ENCODE data around the gene ISOC2. TPM values are rescaled to one million over a fixed set of nuclear protein-coding genes. Genes with fewer than 3 reads are reported as not detected.
A peak's percentile ranks its signal among the peaks of the same experiment; 100 is the strongest.

The ISOC2 gene
- total RNA-seq, 1 donor from 2014 or later = 58.8 TPM

DNA sequence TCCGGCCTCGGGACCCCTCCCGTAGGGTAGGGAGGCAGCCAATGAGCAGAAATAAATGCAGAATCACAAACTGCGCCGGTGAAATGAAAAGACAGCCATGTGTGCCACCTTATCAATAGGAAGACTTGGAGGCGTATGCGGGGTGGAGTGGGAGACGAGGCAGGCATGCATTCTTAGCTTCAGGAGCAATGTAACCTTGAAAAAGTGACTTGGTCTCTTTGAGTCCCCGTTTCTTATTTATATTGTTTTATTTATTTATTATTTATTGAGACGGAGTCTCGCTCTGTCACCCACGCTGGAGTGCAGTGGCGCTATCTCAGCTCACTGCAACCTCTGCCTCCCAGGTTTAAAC is 42.8 kb upstream of the ISOC2 start:
- peak overlapping the region; percentile 76 for H3K4me2 ChIP-seq (ENCODE audit: low read length)
- H4K20me1 ChIP-seq (ENCODE audit: insufficient read depth, low read length) = no peaks in the 10 kb centered on the region
- peaks cover 2% of the 10 kb centered on the region for H3K4me1 Mint-ChIP-seq (ENCODE audit: low read depth, unreplicated experiment)
- TF ChIP-seq, protein P1, sequence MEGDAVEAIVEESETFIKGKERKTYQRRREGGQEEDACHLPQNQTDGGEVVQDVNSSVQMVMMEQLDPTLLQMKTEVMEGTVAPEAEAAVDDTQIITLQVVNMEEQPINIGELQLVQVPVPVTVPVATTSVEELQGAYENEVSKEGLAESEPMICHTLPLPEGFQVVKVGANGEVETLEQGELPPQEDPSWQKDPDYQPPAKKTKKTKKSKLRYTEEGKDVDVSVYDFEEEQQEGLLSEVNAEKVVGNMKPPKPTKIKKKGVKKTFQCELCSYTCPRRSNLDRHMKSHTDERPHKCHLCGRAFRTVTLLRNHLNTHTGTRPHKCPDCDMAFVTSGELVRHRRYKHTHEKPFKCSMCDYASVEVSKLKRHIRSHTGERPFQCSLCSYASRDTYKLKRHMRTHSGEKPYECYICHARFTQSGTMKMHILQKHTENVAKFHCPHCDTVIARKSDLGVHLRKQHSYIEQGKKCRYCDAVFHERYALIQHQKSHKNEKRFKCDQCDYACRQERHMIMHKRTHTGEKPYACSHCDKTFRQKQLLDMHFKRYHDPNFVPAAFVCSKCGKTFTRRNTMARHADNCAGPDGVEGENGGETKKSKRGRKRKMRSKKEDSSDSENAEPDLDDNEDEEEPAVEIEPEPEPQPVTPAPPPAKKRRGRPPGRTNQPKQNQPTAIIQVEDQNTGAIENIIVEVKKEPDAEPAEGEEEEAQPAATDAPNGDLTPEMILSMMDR (IDR thresholded peaks at IDR 0.05; ENCODE audit: insufficient read depth, low read depth, low read length) = no peak
- TF ChIP-seq EZH2 (IDR thresholded peaks at IDR 0.05; ENCODE audit: insufficient read depth, low read length) = no peak
- H3K4me1 ChIP-seq (ENCODE audit: insufficient read depth, low read length) = peaks cover 3% of the 10 kb centered on the region
- no peak overlapping the region for H3K4me3 ChIP-seq (ENCODE audit: insufficient read depth, low read depth, low read length)
- H3K36me3 Mint-ChIP-seq (ENCODE audit: low read depth, unreplicated experiment) = peaks cover 32% of the 10 kb centered on the region
- no peak for FAIRE-seq
- peak overlapping the region; percentile 79 for H2AFZ ChIP-seq (ENCODE audit: low read depth, low read length)
- H3K9ac ChIP-seq (ENCODE audit: low read length) = no peak overlapping the region
- peaks cover 7% of the 10 kb centered on the region for H3K27me3 Mint-ChIP-seq (ENCODE audit: low read depth, unreplicated experiment)
- no peaks in the 10 kb centered on the region for H3K27me3 ChIP-seq (ENCODE audit: insufficient read depth, low read length)
- peaks cover 3% of the 10 kb centered on the region for H3K9me3 Mint-ChIP-seq (ENCODE audit: unreplicated experiment)
- H3K36me3 ChIP-seq (ENCODE audit: insufficient read depth, low read length) = no peaks in the 10 kb centered on the region
- no peak overlapping the region for H3K27ac ChIP-seq (ENCODE audit: low read depth, low read length)
- DNase-seq (ENCODE audit: low read depth) = no peak
- no peaks in the 10 kb centered on the region for H3K79me2 ChIP-seq (ENCODE audit: insufficient read depth, low read length)
- no peak overlapping the region for H3K4me3 Mint-ChIP-seq (ENCODE audit: unreplicated experiment)
- H3K9me3 ChIP-seq (ENCODE audit: insufficient read depth, low read depth, low read length) = peaks cover 3% of the 10 kb centered on the region
- H3K27ac Mint-ChIP-seq (ENCODE audit: unreplicated experiment) = no peak overlapping the region

DNA sequence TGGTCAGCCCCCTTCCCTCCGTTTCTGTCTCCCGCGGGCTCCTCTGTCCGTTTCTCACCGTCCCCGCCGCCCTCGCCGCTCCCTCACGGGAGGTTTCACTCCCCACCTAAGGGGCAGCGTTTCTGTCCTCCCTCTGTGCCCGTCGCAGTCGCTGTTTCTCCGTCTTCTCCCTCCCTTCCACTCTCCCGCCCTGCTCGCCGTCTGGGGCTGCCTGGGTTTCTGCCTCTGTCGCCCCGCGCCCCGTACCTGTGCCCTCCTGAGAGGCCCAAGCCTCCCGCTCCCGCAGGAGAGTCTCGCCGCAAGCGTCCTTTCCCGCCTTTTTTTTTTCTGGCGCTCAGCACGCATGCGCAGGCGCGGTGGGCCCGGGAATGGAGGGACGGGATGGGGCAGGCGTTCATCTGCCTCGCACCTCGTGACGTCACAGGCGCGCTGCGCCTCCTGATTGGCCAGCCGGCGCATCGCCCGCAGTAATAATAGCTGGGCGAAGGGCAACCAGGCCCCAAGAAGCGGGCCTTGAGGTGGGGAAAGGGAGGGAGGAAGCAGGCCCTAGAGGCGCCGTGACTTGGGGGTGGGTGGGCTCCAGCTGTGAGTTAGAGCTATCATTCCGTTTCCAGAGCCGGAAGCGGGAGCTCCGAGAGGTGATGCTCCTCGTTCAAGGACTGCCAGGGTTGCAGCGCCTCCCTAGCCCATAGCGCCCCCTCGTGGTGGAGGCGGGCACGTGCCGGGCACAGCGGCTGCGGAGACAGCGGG is 42.2 kb upstream of the ISOC2 start:
- Histone ChIP-seq H3K79me2 (ENCODE audit: insufficient read depth, low read length) (no peaks in the 10 kb centered on the region), H3K4me3 (ENCODE audit: insufficient read depth, low read depth, low read length) (peak overlapping the region; percentile 18), H3K36me3 (ENCODE audit: insufficient read depth, low read length) (no peaks in the 10 kb centered on the region), H2AFZ (ENCODE audit: low read depth, low read length) (peak overlapping the region; percentile 79), H3K4me1 (ENCODE audit: insufficient read depth, low read length) (peaks cover 3% of the 10 kb centered on the region), H3K9ac (ENCODE audit: low read length) (no peak overlapping the region), H3K27ac (ENCODE audit: low read depth, low read length) (no peak overlapping the region), H4K20me1 (ENCODE audit: insufficient read depth, low read length) (no peaks in the 10 kb centered on the region), H3K4me2 (ENCODE audit: low read length) (peak overlapping the region; percentile 76), H3K9me3 (ENCODE audit: insufficient read depth, low read depth, low read length) (peaks cover 3% of the 10 kb centered on the region), H3K27me3 (ENCODE audit: insufficient read depth, low read length) (no peaks in the 10 kb centered on the region)
- H3K27ac Mint-ChIP-seq (ENCODE audit: unreplicated experiment) = no peak overlapping the region
- peaks cover 2% of the 10 kb centered on the region for H3K4me1 Mint-ChIP-seq (ENCODE audit: low read depth, unreplicated experiment)
- FAIRE-seq (no peak), DNase-seq (ENCODE audit: low read depth) (peak; percentile 72)
- H3K4me3 Mint-ChIP-seq (ENCODE audit: unreplicated experiment) = peak overlapping the region; percentile 62
- H3K36me3 Mint-ChIP-seq (ENCODE audit: low read depth, unreplicated experiment) = peaks cover 37% of the 10 kb centered on the region
- TF ChIP-seq EZH2 (IDR thresholded peaks at IDR 0.05; ENCODE audit: insufficient read depth, low read length) = no peak
- TF ChIP-seq, protein P1 (IDR thresholded peaks at IDR 0.05; ENCODE audit: insufficient read depth, low read depth, low read length) = peak; percentile 68
- peaks cover 5% of the 10 kb centered on the region for H3K9me3 Mint-ChIP-seq (ENCODE audit: unreplicated experiment)
- peaks cover 11% of the 10 kb centered on the region for H3K27me3 Mint-ChIP-seq (ENCODE audit: low read depth, unreplicated experiment)

DNA sequence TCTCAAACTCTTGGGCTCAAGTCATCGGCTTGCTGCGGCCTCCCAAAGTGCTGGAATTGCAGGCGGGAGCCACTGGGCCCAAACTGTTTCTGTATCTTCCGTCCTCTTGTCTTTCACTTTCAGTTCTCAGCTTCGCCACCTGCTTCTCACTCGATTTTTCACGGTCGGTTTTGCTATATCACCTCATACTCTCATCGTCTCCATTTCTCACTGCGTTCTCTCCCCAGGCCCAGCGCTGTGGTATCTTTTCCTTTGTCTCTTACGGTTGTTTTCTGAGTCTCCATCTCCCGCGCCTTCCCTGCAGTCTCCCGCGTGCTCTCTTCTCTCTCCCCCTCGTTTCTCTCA is 41.7 kb upstream of the ISOC2 start:
- Mint-ChIP-seq H3K4me1 (ENCODE audit: low read depth, unreplicated experiment) (peaks cover 1% of the 10 kb centered on the region), H3K36me3 (ENCODE audit: low read depth, unreplicated experiment) (peaks cover 37% of the 10 kb centered on the region), H3K27ac (ENCODE audit: unreplicated experiment) (no peak overlapping the region), H3K27me3 (ENCODE audit: low read depth, unreplicated experiment) (peaks cover 11% of the 10 kb centered on the region), H3K9me3 (ENCODE audit: unreplicated experiment) (peaks cover 5% of the 10 kb centered on the region), H3K4me3 (ENCODE audit: unreplicated experiment) (peak overlapping the region; percentile 16)
- H3K4me1 ChIP-seq (ENCODE audit: insufficient read depth, low read length) = peaks cover 3% of the 10 kb centered on the region
- FAIRE-seq (no peak), DNase-seq (ENCODE audit: low read depth) (no peak)
- no peaks in the 10 kb centered on the region for H3K36me3 ChIP-seq (ENCODE audit: insufficient read depth, low read length)
- no peak overlapping the region for H3K27ac ChIP-seq (ENCODE audit: low read depth, low read length)
- peak overlapping the region; percentile 79 for H2AFZ ChIP-seq (ENCODE audit: low read depth, low read length)
- no peaks in the 10 kb centered on the region for H3K27me3 ChIP-seq (ENCODE audit: insufficient read depth, low read length)
- no peaks in the 10 kb centered on the region for H4K20me1 ChIP-seq (ENCODE audit: insufficient read depth, low read length)
- H3K4me2 ChIP-seq (ENCODE audit: low read length) = no peak overlapping the region
- H3K79me2 ChIP-seq (ENCODE audit: insufficient read depth, low read length) = no peaks in the 10 kb centered on the region
- no peak overlapping the region for H3K4me3 ChIP-seq (ENCODE audit: insufficient read depth, low read depth, low read length)
- H3K9me3 ChIP-seq (ENCODE audit: insufficient read depth, low read depth, low read length) = peaks cover 3% of the 10 kb centered on the region
- H3K9ac ChIP-seq (ENCODE audit: low read length) = no peak overlapping the region
- TF ChIP-seq, protein P1 (IDR thresholded peaks at IDR 0.05; ENCODE audit: insufficient read depth, low read depth, low read length) = no peak
- no peak for TF ChIP-seq EZH2 (IDR thresholded peaks at IDR 0.05; ENCODE audit: insufficient read depth, low read length)

Measured in astrocyte (in vitro differentiated cells and primary cell).